ENCODE measurements around the gene BHLHA15.

The BHLHA15 gene

GRCh38 chr7:98175260-98175940 lies 35.8 kb upstream of the BHLHA15 start:
- TF ChIP-seq FOXP2 (optimal IDR thresholded peaks at IDR 0.05; ENCODE audit: borderline replicate concordance, extremely low read depth, extremely low read length, insufficient read depth): no peak
- TF ChIP-seq, protein P1, sequence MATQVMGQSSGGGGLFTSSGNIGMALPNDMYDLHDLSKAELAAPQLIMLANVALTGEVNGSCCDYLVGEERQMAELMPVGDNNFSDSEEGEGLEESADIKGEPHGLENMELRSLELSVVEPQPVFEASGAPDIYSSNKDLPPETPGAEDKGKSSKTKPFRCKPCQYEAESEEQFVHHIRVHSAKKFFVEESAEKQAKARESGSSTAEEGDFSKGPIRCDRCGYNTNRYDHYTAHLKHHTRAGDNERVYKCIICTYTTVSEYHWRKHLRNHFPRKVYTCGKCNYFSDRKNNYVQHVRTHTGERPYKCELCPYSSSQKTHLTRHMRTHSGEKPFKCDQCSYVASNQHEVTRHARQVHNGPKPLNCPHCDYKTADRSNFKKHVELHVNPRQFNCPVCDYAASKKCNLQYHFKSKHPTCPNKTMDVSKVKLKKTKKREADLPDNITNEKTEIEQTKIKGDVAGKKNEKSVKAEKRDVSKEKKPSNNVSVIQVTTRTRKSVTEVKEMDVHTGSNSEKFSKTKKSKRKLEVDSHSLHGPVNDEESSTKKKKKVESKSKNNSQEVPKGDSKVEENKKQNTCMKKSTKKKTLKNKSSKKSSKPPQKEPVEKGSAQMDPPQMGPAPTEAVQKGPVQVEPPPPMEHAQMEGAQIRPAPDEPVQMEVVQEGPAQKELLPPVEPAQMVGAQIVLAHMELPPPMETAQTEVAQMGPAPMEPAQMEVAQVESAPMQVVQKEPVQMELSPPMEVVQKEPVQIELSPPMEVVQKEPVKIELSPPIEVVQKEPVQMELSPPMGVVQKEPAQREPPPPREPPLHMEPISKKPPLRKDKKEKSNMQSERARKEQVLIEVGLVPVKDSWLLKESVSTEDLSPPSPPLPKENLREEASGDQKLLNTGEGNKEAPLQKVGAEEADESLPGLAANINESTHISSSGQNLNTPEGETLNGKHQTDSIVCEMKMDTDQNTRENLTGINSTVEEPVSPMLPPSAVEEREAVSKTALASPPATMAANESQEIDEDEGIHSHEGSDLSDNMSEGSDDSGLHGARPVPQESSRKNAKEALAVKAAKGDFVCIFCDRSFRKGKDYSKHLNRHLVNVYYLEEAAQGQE (IDR thresholded peaks at IDR 0.05; ENCODE audit: insufficient read depth in 1 of 2, low read depth in 2 of 2, low read length in 2 of 2): no peak
- no peak for TF ChIP-seq TAF1 (IDR thresholded peaks at IDR 0.05; ENCODE audit: borderline replicate concordance, insufficient read depth, low read length)

DNA sequence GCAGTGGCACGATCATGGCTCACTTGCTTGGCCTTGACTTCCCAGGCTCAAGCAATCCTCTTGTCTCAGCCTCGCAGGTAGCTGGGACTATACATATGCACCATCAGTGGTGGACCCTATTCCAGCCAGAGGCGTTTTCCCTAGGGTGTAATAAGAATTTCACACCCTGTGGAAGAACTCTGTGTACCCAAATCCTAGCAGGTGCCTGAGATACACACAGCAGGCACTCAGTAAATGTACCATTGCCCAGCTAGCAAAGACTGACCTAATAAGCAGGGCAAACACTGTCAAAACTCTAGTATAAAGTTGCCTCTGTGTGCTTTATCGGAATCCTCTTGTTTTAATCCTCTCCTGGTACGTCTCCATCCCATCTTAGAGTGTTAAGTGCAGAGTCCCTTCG lies 33.7 kb upstream of the BHLHA15 start:
- TF ChIP-seq FOXP2 (optimal IDR thresholded peaks at IDR 0.05; ENCODE audit: borderline replicate concordance, extremely low read depth, extremely low read length, insufficient read depth) (no peak), POLR2AphosphoS5 (IDR thresholded peaks at IDR 0.05; ENCODE audit: low read depth, low read length) (no peak), SIN3A (IDR thresholded peaks at IDR 0.05; ENCODE audit: borderline replicate concordance, insufficient read depth, low read length) (no peak), TAF1 (IDR thresholded peaks at IDR 0.05; ENCODE audit: borderline replicate concordance, insufficient read depth, low read length) (no peak)
- TF ChIP-seq, protein P1 (IDR thresholded peaks at IDR 0.05; ENCODE audit: insufficient read depth in 1 of 2, low read depth in 2 of 2, low read length in 2 of 2): no peak

DNA sequence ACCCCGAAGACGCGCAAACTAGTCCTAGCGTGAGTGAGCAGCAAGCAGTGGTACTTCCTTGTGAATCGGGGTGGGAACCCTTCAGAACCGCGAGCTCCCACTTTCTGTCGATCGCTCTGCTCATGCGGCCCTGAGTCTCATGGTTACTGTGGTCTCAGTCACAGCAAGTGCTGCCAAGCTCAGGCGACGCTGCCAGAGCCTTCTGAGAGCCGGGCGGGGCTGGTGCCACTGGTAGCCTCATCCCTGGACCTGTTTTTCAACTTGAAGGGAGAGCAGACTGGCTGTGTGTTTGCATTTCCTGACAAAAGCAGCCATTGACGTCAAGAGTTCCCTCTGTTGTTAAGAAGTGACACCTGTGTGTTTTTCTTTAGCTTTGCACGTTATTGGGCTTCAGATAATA lies 32.9 kb upstream of the BHLHA15 start:
- TF ChIP-seq POLR2AphosphoS5 (IDR thresholded peaks at IDR 0.05; ENCODE audit: low read depth, low read length) (no peak), SIN3A (IDR thresholded peaks at IDR 0.05; ENCODE audit: borderline replicate concordance, insufficient read depth, low read length) (no peak), FOXP2 (optimal IDR thresholded peaks at IDR 0.05; ENCODE audit: borderline replicate concordance, extremely low read depth, extremely low read length, insufficient read depth) (no peak)

GRCh38 chr7:98178762-98179490 lies 32.3 kb upstream of the BHLHA15 start:
- no peak for TF ChIP-seq SIN3A (IDR thresholded peaks at IDR 0.05; ENCODE audit: borderline replicate concordance, insufficient read depth, low read length)
- TF ChIP-seq FOXP2 (optimal IDR thresholded peaks at IDR 0.05; ENCODE audit: borderline replicate concordance, extremely low read depth, extremely low read length, insufficient read depth): no peak
- no peak for TF ChIP-seq TAF1 (IDR thresholded peaks at IDR 0.05; ENCODE audit: borderline replicate concordance, insufficient read depth, low read length)
- TF ChIP-seq, protein P1 (IDR thresholded peaks at IDR 0.05; ENCODE audit: insufficient read depth in 1 of 2, low read depth in 2 of 2, low read length in 2 of 2): no peak
- no peak for TF ChIP-seq POLR2AphosphoS5 (IDR thresholded peaks at IDR 0.05; ENCODE audit: low read depth, low read length)

DNA sequence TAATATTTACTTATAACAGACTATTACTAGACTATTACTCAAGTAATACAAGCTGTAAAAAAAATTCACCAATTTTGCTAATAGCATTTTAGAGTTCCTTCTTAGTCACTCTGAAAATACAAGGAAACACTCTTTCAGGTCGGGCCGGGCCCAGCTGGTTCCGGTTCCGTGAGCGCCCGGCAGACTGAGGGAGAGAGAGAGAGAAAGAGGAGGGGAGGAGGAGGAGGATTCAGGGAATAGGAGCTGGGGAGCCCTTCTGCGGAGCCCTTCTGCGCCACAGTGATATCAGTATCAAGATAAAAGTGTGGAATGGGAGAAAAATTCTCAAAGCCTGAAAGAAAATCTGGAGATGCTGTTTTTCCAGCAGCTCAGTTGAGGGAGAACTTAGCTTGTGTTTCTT lies 30.5 kb upstream of the BHLHA15 start:
- TF ChIP-seq, protein P1 (IDR thresholded peaks at IDR 0.05; ENCODE audit: insufficient read depth in 1 of 2, low read depth in 2 of 2, low read length in 2 of 2): no peak
- no peak for TF ChIP-seq FOXP2 (optimal IDR thresholded peaks at IDR 0.05; ENCODE audit: borderline replicate concordance, extremely low read depth, extremely low read length, insufficient read depth)
- TF ChIP-seq POLR2AphosphoS5 (IDR thresholded peaks at IDR 0.05; ENCODE audit: low read depth, low read length): no peak
- no peak for TF ChIP-seq TAF1 (IDR thresholded peaks at IDR 0.05; ENCODE audit: borderline replicate concordance, insufficient read depth, low read length)
- TF ChIP-seq SIN3A (IDR thresholded peaks at IDR 0.05; ENCODE audit: borderline replicate concordance, insufficient read depth, low read length): no peak
